Nephron progenitor cell (in vitro differentiated cells): ENCODE data around the gene KIF3B.

Experiments used
- DNase-seq: peaks from one replicate; pipeline ENCODE4 v3.0.0; 2021
- H3K27ac Mint-ChIP-seq: 2 replicates; pipeline ENCODE4 v1.8.0; 2021; ENCODE audit warnings: mild to moderate bottlenecking, moderate library complexity, mixed read lengths
- H3K27me3 Mint-ChIP-seq: 2 replicates; pipeline ENCODE4 v1.8.0; 2021; ENCODE audit warnings: mild to moderate bottlenecking, low read depth, mixed read lengths; ENCODE audit not compliant: poor library complexity
- H3K36me3 Mint-ChIP-seq: 2 replicates; pipeline ENCODE4 v1.8.0; 2021; ENCODE audit warnings: low read depth, mixed read lengths
- H3K4me1 Mint-ChIP-seq: 2 replicates; pipeline ENCODE4 v1.8.0; 2021; ENCODE audit warnings: mixed read lengths
- H3K4me3 Mint-ChIP-seq: 2 replicates; pipeline ENCODE4 v1.8.0; 2021; ENCODE audit warnings: mild to moderate bottlenecking, moderate library complexity, mixed read lengths
- H3K9me3 Mint-ChIP-seq: 2 replicates; pipeline ENCODE4 v1.8.0; 2021; ENCODE audit warnings: mild to moderate bottlenecking, moderate library complexity, mixed read lengths
- TF ChIP-seq, protein P1 (sequence below): fragments of 200-600 bp; sonication (generic); IDR thresholded peaks from 2 replicates; pipeline ENCODE4 v1.5.0; 2021; ENCODE audit warnings: antibody characterized with exemption

The KIF3B gene

DNA sequence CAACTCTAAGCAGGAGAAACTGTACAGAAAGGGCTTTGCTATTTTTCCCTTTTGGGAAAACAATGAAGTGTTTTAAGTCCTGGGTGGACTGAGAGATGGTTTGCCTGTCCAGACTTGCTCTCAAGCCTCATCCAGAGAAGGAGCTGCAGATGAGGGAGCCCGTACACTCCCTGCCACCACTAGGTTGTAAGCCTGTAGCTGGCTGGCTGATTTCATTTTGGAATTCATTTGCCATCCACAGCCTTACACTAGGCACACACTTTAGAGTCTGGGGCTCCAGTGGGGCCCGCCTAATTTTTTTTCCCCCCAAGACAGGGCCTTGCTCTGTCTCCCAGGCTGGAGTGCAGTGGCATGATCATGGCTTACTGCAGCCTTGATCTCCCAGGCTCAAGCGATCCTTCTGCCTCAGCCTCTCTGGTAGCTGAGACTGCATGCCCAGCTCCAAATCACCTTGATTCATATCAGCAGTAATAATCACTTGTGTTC, 41.4 kb upstream of the KIF3B start:
- Mint-ChIP-seq H3K4me3 (no peak overlapping the region), H3K9me3 (no peaks in the 10 kb centered on the region), H3K36me3 (peaks cover 50% of the 10 kb centered on the region), H3K27me3 (peaks cover 6% of the 10 kb centered on the region), H3K4me1 (peaks cover 17% of the 10 kb centered on the region), H3K27ac (peak overlapping the region; percentile 66)
- DNase-seq = no peak
- TF ChIP-seq, protein P1, sequence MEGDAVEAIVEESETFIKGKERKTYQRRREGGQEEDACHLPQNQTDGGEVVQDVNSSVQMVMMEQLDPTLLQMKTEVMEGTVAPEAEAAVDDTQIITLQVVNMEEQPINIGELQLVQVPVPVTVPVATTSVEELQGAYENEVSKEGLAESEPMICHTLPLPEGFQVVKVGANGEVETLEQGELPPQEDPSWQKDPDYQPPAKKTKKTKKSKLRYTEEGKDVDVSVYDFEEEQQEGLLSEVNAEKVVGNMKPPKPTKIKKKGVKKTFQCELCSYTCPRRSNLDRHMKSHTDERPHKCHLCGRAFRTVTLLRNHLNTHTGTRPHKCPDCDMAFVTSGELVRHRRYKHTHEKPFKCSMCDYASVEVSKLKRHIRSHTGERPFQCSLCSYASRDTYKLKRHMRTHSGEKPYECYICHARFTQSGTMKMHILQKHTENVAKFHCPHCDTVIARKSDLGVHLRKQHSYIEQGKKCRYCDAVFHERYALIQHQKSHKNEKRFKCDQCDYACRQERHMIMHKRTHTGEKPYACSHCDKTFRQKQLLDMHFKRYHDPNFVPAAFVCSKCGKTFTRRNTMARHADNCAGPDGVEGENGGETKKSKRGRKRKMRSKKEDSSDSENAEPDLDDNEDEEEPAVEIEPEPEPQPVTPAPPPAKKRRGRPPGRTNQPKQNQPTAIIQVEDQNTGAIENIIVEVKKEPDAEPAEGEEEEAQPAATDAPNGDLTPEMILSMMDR = no peak

DNA sequence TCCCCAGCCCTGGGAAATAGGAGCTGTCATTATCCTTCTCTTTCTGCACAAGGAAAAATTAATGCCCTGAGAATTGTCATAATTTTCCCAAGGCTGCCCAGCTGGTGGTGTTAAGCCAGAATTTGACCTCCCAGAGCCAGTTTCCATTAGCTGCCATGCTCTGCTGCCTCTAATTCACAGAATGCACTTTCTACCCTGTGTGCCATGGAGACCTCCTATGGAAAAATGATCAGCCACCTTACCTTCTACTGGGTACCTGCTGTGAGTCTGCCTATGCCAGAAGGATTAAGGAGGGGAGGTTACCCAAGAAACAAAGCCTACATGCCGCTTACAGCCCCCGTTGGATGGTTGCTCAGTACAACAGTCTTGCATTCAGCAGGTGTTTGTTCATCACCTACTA, 40.6 kb upstream of the KIF3B start:
- TF ChIP-seq, protein P1 = no peak
- Mint-ChIP-seq H3K4me3 (no peak overlapping the region), H3K9me3 (no peaks in the 10 kb centered on the region), H3K27ac (peak overlapping the region; percentile 23), H3K36me3 (peaks cover 42% of the 10 kb centered on the region), H3K4me1 (peaks cover 17% of the 10 kb centered on the region), H3K27me3 (peaks cover 6% of the 10 kb centered on the region)
- DNase-seq = no peak

DNA sequence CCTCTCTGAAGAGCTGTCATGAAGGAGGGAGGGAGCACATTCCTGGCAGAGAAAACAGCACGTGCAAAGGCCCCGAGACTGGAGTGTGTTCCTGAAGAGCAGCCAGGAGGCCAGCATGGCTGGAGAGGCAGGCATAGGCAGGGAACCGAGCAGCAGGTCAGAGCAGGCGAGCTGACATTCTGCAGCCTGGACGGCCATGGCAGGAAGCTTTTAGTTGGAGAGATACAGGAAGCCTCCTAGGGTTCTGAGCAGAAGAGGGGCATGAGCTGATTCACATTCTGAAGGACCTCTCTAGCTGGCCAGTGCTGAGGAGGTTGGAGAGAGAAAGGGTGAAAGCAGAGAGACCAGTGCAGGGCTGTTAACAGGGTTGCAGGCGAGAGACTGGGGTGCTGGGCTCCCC, 40.0 kb upstream of the KIF3B start:
- no peaks in the 10 kb centered on the region for H3K9me3 Mint-ChIP-seq
- no peak overlapping the region for H3K27ac Mint-ChIP-seq
- DNase-seq = no peak
- H3K27me3 Mint-ChIP-seq = peaks cover 6% of the 10 kb centered on the region
- TF ChIP-seq, protein P1 = no peak
- peaks cover 17% of the 10 kb centered on the region for H3K4me1 Mint-ChIP-seq
- peaks cover 36% of the 10 kb centered on the region for H3K36me3 Mint-ChIP-seq
- H3K4me3 Mint-ChIP-seq = no peak overlapping the region

DNA sequence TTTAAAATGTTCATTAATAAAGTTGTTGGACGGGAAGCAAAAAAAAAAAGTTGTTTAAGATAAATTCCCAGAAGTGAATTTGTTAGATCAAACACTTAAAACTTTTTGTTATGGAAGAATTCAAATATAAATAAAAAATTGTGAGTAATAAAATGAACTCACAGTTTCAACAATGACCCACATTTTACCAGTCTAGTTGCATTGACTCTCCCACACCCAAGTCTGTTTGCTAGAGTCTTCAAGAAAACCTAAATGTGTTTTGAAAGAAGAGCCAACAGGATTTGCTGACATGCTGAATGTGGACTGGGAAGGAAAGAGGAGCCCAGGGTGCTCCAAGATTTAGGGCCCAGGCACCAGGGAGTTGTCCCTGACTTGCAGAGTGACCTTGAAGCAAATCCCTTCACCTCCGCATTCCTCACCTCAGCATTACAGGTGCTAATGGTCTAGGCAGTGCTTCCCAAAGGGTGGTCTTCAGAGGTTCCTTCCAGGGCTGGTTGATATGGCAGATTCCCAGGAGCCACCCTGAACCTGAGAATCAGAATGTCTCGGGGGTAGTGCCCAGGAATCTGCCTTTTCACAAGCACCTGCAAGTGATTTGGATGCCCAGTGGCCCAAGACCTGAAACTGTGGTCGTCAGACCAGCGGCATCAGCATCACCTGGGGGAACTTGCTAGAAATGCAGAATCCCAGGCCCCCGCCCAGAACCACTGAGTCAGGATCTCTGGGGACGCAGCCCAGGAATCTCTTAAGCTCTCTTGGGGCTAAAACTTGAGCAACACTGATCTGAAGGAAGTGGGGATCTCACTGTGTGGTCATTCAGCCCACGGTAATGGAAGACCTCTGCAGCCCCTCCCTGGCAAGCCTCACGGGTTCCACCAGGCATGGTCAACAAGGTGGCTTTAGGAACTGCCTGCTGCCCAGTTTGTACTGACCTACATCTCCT, 38.7 kb upstream of the KIF3B start:
- DNase-seq = no peak
- H3K27ac Mint-ChIP-seq = no peak overlapping the region
- TF ChIP-seq, protein P1 = no peak
- H3K4me1 Mint-ChIP-seq = peaks cover 17% of the 10 kb centered on the region
- no peak overlapping the region for H3K4me3 Mint-ChIP-seq
- H3K9me3 Mint-ChIP-seq = no peaks in the 10 kb centered on the region
- H3K36me3 Mint-ChIP-seq = peaks cover 26% of the 10 kb centered on the region
- peaks cover 3% of the 10 kb centered on the region for H3K27me3 Mint-ChIP-seq

DNA sequence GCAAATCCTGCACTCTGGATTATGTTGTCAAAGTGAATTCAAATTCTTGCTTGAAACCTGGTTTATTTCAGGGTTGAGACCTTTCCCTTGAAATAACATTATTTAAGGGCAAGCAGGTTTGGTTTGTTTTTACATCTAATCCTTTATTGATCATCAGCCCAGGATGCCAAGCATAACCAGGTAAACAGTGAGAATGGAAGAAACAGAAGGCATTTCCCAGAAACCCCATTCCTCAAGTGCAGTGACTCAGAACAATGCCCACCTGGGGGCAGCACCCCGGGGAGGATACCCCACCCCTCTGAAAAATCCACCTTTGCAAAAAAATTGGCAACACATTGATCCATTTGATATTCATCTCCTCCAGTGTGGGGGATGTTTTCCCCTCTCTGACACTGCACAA, 37.2 kb upstream of the KIF3B start:
- peak overlapping the region; percentile 66 for H3K27ac Mint-ChIP-seq
- no peak overlapping the region for H3K4me3 Mint-ChIP-seq
- peaks cover 17% of the 10 kb centered on the region for H3K4me1 Mint-ChIP-seq
- no peak for DNase-seq
- H3K9me3 Mint-ChIP-seq = no peaks in the 10 kb centered on the region
- TF ChIP-seq, protein P1 = no peak
- H3K36me3 Mint-ChIP-seq = peaks cover 14% of the 10 kb centered on the region
- peaks cover 6% of the 10 kb centered on the region for H3K27me3 Mint-ChIP-seq
